Ectodermal cell (in vitro differentiated cells): Measurements from ENCODE around the gene SLC6A1.

Experiments
- H3K27ac ChIP-seq: 2 replicates; pipeline ENCODE4 v1.7.0; 2013; ENCODE audit warnings: mild to moderate bottlenecking, low read depth, low read length; ENCODE audit not compliant: insufficient read depth, poor library complexity, severe bottlenecking
- H3K27me3 ChIP-seq: 2 replicates; pipeline ENCODE4 v1.7.0; 2013; ENCODE audit warnings: mild to moderate bottlenecking, low read length; ENCODE audit not compliant: insufficient read depth, control insufficient read depth, poor library complexity, severe bottlenecking
- H3K36me3 ChIP-seq: one replicate; pipeline ENCODE4 v1.7.0; 2013; ENCODE audit warnings: low read length; ENCODE audit not compliant: control insufficient read depth, insufficient read depth
- H3K4me1 ChIP-seq: one replicate; pipeline ENCODE4 v1.7.0; 2013; ENCODE audit warnings: low read length; ENCODE audit not compliant: control insufficient read depth, insufficient read depth
- H3K4me3 ChIP-seq: 2 replicates; pipeline ENCODE4 v1.7.0; 2013; ENCODE audit warnings: low read depth, low read length, control low read depth; ENCODE audit not compliant: insufficient read depth
- H3K9me3 ChIP-seq: 2 replicates; pipeline ENCODE4 v1.7.0; 2013; ENCODE audit warnings: mild to moderate bottlenecking, low read length, moderate library complexity; ENCODE audit not compliant: control insufficient read depth
- WGBS, 2 experiments: methylation state at CpG; one replicate each; pipeline ENCODE4 v1.1.7; 2013; ENCODE audit warnings: missing lambda C conversion rate in 2 of 2; 5-methylcytosine and 5-hydroxymethylcytosine counted together

Gene SLC6A1

GRCh38 chr3:10954740-10955139 lies 37.8 kb upstream of the SLC6A1 start:
- Histone ChIP-seq H3K4me1 (no peaks in the 10 kb centered on the region), H3K9me3 (no peaks in the 10 kb centered on the region), H3K4me3 (no peak overlapping the region), H3K27me3 (no peaks in the 10 kb centered on the region), H3K27ac (no peak overlapping the region), H3K36me3 (no peaks in the 10 kb centered on the region)
- 85 to 90% methylated on average over 3 of the region's 3 CpGs for WGBS, 2 experiments

GRCh38 chr3:10955711-10956453 lies 36.7 kb upstream of the SLC6A1 start:
- Histone ChIP-seq H3K27me3 (no peaks in the 10 kb centered on the region), H3K4me3 (no peak overlapping the region), H3K27ac (no peak overlapping the region), H3K4me1 (no peaks in the 10 kb centered on the region), H3K36me3 (no peaks in the 10 kb centered on the region), H3K9me3 (no peaks in the 10 kb centered on the region)
- 80 to 82% methylated on average over 15 of the region's 15 CpGs for WGBS, 2 experiments

GRCh38 chr3:10956531-10956930 lies 36.0 kb upstream of the SLC6A1 start:
- Histone ChIP-seq H3K4me3 (no peak overlapping the region), H3K27me3 (no peaks in the 10 kb centered on the region), H3K4me1 (no peaks in the 10 kb centered on the region), H3K36me3 (no peaks in the 10 kb centered on the region), H3K27ac (no peak overlapping the region), H3K9me3 (no peaks in the 10 kb centered on the region)
- 87 to 89% methylated on average over 4 of the region's 4 CpGs for WGBS, 2 experiments

- no peaks in the 10 kb centered on the region for H3K36me3 ChIP-seq
- WGBS, 2 experiments = 88 to 91% methylated on average over 6 of the region's 6 CpGs
- H3K27ac ChIP-seq = no peak overlapping the region
- H3K27me3 ChIP-seq = no peaks in the 10 kb centered on the region
- H3K4me3 ChIP-seq = no peak overlapping the region
- no peaks in the 10 kb centered on the region for H3K4me1 ChIP-seq
- no peaks in the 10 kb centered on the region for H3K9me3 ChIP-seq
Observed at GRCh38 chr3:10956986-10957385, 35.6 kb upstream of the SLC6A1 start.

GRCh38 chr3:10957976-10958749 lies 34.4 kb upstream of the SLC6A1 start:
- Histone ChIP-seq H3K27me3 (no peaks in the 10 kb centered on the region), H3K27ac (no peak overlapping the region)
- WGBS, 2 experiments = 91 to 92% methylated on average over 17 of the region's 17 CpGs

GRCh38 chr3:10960255-10960654 lies 32.3 kb upstream of the SLC6A1 start:
- no peak overlapping the region for H3K27ac ChIP-seq
- WGBS, 2 experiments = 89 to 92% methylated on average over 6 of the region's 6 CpGs
- no peaks in the 10 kb centered on the region for H3K27me3 ChIP-seq

More at GRCh38 chr3:10957976-10958749, 34.4 kb upstream of the SLC6A1 start:
- Histone ChIP-seq H3K36me3 (no peaks in the 10 kb centered on the region), H3K4me1 (no peaks in the 10 kb centered on the region), H3K9me3 (no peaks in the 10 kb centered on the region), H3K4me3 (no peak overlapping the region)

GRCh38 chr3:10961921-10962320 lies 30.6 kb upstream of the SLC6A1 start:
- Histone ChIP-seq H3K4me1 (no peaks in the 10 kb centered on the region), H3K27ac (no peak overlapping the region), H3K36me3 (no peaks in the 10 kb centered on the region), H3K4me3 (no peak overlapping the region), H3K9me3 (no peaks in the 10 kb centered on the region), H3K27me3 (no peaks in the 10 kb centered on the region)
- 87 to 90% methylated on average over 2 of the region's 2 CpGs for WGBS, 2 experiments

More at GRCh38 chr3:10960255-10960654, 32.3 kb upstream of the SLC6A1 start:
- H3K4me3 ChIP-seq = no peak overlapping the region
- no peaks in the 10 kb centered on the region for H3K9me3 ChIP-seq
- H3K36me3 ChIP-seq = no peaks in the 10 kb centered on the region
- H3K4me1 ChIP-seq = no peaks in the 10 kb centered on the region

- WGBS, 2 experiments = 74 to 76% methylated on average over 4 to 5 of the region's 5 CpGs
- H3K27ac ChIP-seq = no peak overlapping the region
- H3K4me1 ChIP-seq = no peaks in the 10 kb centered on the region
- H3K36me3 ChIP-seq = no peaks in the 10 kb centered on the region
- H3K9me3 ChIP-seq = no peaks in the 10 kb centered on the region
- H3K27me3 ChIP-seq = no peaks in the 10 kb centered on the region
- no peak overlapping the region for H3K4me3 ChIP-seq
Observed at GRCh38 chr3:10962481-10963036, 30.0 kb upstream of the SLC6A1 start.

GRCh38 chr3:10964537-10965167 lies 27.9 kb upstream of the SLC6A1 start:
- H3K9me3 ChIP-seq = no peaks in the 10 kb centered on the region
- WGBS, 2 experiments = 53 to 64% methylated on average over 5 to 6 of the region's 6 CpGs
- no peaks in the 10 kb centered on the region for H3K27me3 ChIP-seq
- H3K4me1 ChIP-seq = no peaks in the 10 kb centered on the region
- H3K36me3 ChIP-seq = no peaks in the 10 kb centered on the region
- no peak overlapping the region for H3K4me3 ChIP-seq
- no peak overlapping the region for H3K27ac ChIP-seq

- no peaks in the 10 kb centered on the region for H3K9me3 ChIP-seq
- H3K36me3 ChIP-seq = no peaks in the 10 kb centered on the region
- H3K4me3 ChIP-seq = no peak overlapping the region
- H3K27me3 ChIP-seq = no peaks in the 10 kb centered on the region
- no peaks in the 10 kb centered on the region for H3K4me1 ChIP-seq
- no peak overlapping the region for H3K27ac ChIP-seq
- WGBS, 2 experiments = 14 to 19% methylated on average over 4 of the region's 4 CpGs
Observed at GRCh38 chr3:10968401-10968800, 24.1 kb upstream of the SLC6A1 start.
